Keratinocyte (primary cell): Measurements from ENCODE around the gene PPP3CB.

Source experiments
- CTCF ChIP-seq, 3 experiments: IDR thresholded peaks in 1 of 3; conservative IDR thresholded peaks in 1 of 3; optimal IDR thresholded peaks in 1 of 3; 2 replicates in 2 of 3; 3 replicates in 1 of 3; pipeline versions ENCODE3 to v1.5.1; 2011; ENCODE audit warnings: low read length in 3 of 3, mild to moderate bottlenecking in 3 of 3, moderate library complexity in 2 of 3, control low read depth in 1 of 3, inconsistent platforms in 1 of 3; ENCODE audit not compliant: insufficient read depth in 2 of 3; ENCODE audit errors: extremely low read depth in 1 of 3
- EZH2 ChIP-seq: IDR thresholded peaks from one replicate; pipeline ENCODE4 v1.6.1; 2012; ENCODE audit warnings: inconsistent platforms, mild to moderate bottlenecking, low read length, moderate library complexity

GRCh38 chr10:73506491-73506890 lies 10.7 kb upstream of the PPP3CB start:
- TF ChIP-seq CTCF (optimal IDR thresholded peaks at IDR 0.05 in 1 of 3, IDR thresholded peaks at IDR 0.05 in 1 of 3, conservative IDR thresholded peaks at IDR 0.05 in 1 of 3; ENCODE audit: extremely low read depth in 1 of 3, insufficient read depth in 2 of 3, low read length in 3 of 3) (no peak), EZH2 (no peak)
